ENCODE data around the gene LRRC51. TPM values are rescaled to one million over a fixed set of nuclear protein-coding genes. Genes with fewer than 3 reads are reported as not detected.
A peak's percentile ranks its signal among the peaks of the same experiment; 100 is the strongest.

The LRRC51 gene
- total and polyA plus RNA-seq, 2 of the 4 experiments (the other 2 are of a cell fraction): 5.3 to 5.6 TPM

DNA sequence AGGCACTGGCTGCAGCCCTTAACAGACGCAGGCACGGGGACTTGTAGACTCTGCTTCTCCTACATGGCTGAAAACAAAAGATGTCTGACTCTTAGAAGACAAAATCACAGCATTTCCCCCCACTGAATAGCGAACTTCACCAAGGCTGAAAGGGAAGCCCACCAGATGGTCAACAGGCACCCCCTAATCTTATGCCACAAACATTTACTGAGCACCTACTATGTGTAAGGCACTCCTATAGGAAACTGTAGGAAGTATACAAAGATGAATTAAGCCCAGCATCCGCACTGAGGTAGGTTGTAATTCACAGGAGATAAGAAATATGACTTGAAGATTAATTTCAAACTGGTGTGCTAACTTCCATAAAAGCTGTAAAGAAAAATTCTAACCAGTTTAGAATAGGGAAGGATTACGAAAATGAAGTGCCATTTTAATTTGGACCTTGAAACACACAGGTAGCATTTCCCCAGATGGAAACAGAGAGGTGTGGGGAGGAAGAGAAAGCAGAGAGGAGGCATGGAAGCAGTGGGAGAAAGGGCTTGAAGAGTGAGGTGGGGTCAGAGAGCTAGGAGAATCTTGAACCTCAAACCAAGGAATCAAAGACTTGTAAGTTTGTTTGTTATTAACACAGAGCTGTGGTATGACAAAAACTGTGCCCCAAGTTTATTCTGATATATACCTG, 38.4 kb upstream of the LRRC51 start:
- dilution Hi-C loops (cut with HindIII; ENCODE audit: low sequenced_read_pairs, unreplicated experiment) (no loop called here), in situ Hi-C loops (cut with MboI; ENCODE audit: low sequenced_read_pairs) (no loop called here), intact Hi-C loops (cut with micrococcal nuclease) (no loop called here)
- H2BK20ac ChIP-seq (ENCODE audit: low read depth, low read length): peak overlapping the region; percentile 77
- peaks cover 10% of the 10 kb centered on the region for H3K4me1 ChIP-seq (ENCODE audit: control insufficient read depth, insufficient read depth, low read length)
- H3K9me1 ChIP-seq (ENCODE audit: insufficient read depth, low read length): peaks cover 15% of the 10 kb centered on the region
- H4K5ac ChIP-seq (ENCODE audit: low read depth, low read length): peak overlapping the region; percentile 98
- H2BK120ac ChIP-seq (ENCODE audit: low read depth, low read length): peak overlapping the region; percentile 87
- peak overlapping the region; percentile 100 for H4K8ac ChIP-seq (ENCODE audit: low read depth in 2 of 2, low read length in 2 of 2)
- peak overlapping the region; percentile 100 for H2AK9ac ChIP-seq (replicated peaks; ENCODE audit: low read depth, low read length, poor library complexity)
- no peaks in the 10 kb centered on the region for H3K9me3 ChIP-seq (ENCODE audit: control insufficient read depth, insufficient read depth, low read length)
- ATAC-seq (ENCODE audit: low read depth) (peak; percentile 4; the same call in 1 of the 2 replicates), DNase-seq (no peak)
- H2AK5ac ChIP-seq (ENCODE audit: low read depth, low read length): peak overlapping the region; percentile 99
- no peaks in the 10 kb centered on the region for H3K27me3 ChIP-seq (ENCODE audit: control insufficient read depth, insufficient read depth, low read length)
- H4K20me1 ChIP-seq (ENCODE audit: insufficient read depth, low read length): peaks cover 20% of the 10 kb centered on the region
- H2AFZ ChIP-seq (replicated peaks; ENCODE audit: low read length, poor library complexity): peak overlapping the region; percentile 93
- TF ChIP-seq, protein P1, sequence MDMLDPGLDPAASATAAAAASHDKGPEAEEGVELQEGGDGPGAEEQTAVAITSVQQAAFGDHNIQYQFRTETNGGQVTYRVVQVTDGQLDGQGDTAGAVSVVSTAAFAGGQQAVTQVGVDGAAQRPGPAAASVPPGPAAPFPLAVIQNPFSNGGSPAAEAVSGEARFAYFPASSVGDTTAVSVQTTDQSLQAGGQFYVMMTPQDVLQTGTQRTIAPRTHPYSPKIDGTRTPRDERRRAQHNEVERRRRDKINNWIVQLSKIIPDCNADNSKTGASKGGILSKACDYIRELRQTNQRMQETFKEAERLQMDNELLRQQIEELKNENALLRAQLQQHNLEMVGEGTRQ (IDR thresholded peaks at IDR 0.05; ENCODE audit: low read depth, low read length): no peak
- TF ChIP-seq FOS (IDR thresholded peaks at IDR 0.05; ENCODE audit: low read depth, low read length) (no peak), RCOR1 (IDR thresholded peaks at IDR 0.05; ENCODE audit: insufficient replicate concordance, low read length) (no peak), MAFK (IDR thresholded peaks at IDR 0.05; ENCODE audit: low read depth, low read length) (no peak)
- TF ChIP-seq, protein P2, sequence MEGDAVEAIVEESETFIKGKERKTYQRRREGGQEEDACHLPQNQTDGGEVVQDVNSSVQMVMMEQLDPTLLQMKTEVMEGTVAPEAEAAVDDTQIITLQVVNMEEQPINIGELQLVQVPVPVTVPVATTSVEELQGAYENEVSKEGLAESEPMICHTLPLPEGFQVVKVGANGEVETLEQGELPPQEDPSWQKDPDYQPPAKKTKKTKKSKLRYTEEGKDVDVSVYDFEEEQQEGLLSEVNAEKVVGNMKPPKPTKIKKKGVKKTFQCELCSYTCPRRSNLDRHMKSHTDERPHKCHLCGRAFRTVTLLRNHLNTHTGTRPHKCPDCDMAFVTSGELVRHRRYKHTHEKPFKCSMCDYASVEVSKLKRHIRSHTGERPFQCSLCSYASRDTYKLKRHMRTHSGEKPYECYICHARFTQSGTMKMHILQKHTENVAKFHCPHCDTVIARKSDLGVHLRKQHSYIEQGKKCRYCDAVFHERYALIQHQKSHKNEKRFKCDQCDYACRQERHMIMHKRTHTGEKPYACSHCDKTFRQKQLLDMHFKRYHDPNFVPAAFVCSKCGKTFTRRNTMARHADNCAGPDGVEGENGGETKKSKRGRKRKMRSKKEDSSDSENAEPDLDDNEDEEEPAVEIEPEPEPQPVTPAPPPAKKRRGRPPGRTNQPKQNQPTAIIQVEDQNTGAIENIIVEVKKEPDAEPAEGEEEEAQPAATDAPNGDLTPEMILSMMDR (conservative IDR thresholded peaks at IDR 0.05; ENCODE audit: low read depth, low read length): no peak
- H3K23ac ChIP-seq (ENCODE audit: low read depth, low read length): peak overlapping the region; percentile 98
- no peaks in the 10 kb centered on the region; the same call in 1 of the 2 replicates for H3K36me3 ChIP-seq (ENCODE audit: control insufficient read depth, insufficient read depth, low read length)
- BruUV-seq (replicated peaks): no TSS peak
- peak overlapping the region; percentile 99 for H3K9ac ChIP-seq (ENCODE audit: low read depth, low read length)
- peak overlapping the region; percentile 96; the same call in 2 of the 3 replicates for H2BK15ac ChIP-seq (ENCODE audit: low read depth, low read length)
- H3K4me2 ChIP-seq (ENCODE audit: low read depth, low read length): peak overlapping the region; percentile 84
- H4K91ac ChIP-seq (ENCODE audit: insufficient read depth, low read depth, low read length): peak overlapping the region; percentile 99
- H3K14ac ChIP-seq (replicated peaks; ENCODE audit: low read depth, low read length): peak overlapping the region; percentile 98
- peak overlapping the region; percentile 96 for H3K56ac ChIP-seq (ENCODE audit: extremely low read depth, insufficient read depth, low read length)
- H3K79me1 ChIP-seq (ENCODE audit: low read depth in 1 of 2, low read length in 2 of 2): peaks cover 17 to 86% of the 10 kb centered on the region in 2 experiments
- no CpG with 5 or more reads among the region's 5 CpGs for WGBS, 2 experiments (ENCODE audit: extremely low coverage in 2 of 2, insufficient read length in 1 of 2)
- ChIA-PET CTCF (no interaction called here), POLR2A (ENCODE audit: unreplicated experiment) (interaction anchor here (1.0 kb wide), 1 partner anchor 33 kb away, joined by 3 read pairs; no protein-coding TSS in a partner anchor)
- peak overlapping the region; percentile 96 for H3K4ac ChIP-seq (ENCODE audit: low read depth, low read length)
- H3K27ac ChIP-seq (ENCODE audit: insufficient read depth, low read length): peak overlapping the region; percentile 95
- H2BK5ac ChIP-seq (ENCODE audit: low read depth, low read length, poor library complexity, severe bottlenecking): peak overlapping the region; percentile 96
- peak overlapping the region; percentile 83 for H3K18ac ChIP-seq (ENCODE audit: low read depth, low read length)
- peak overlapping the region; percentile 76 for H3K4me3 ChIP-seq (ENCODE audit: insufficient read depth, low read depth, low read length)
